HG03025 (cell line): ENCODE results near the gene SNRNP200.

ENCODE experiments used
- ATAC-seq: cut with Tn5 transposase; IDR thresholded peaks from one replicate; pipeline ENCODE4 v1.9.1; 2021; ENCODE audit warnings: mild to moderate bottlenecking, moderate library complexity; ENCODE audit not compliant: unreplicated experiment, low FRiP score

SNRNP200 gene

DNA sequence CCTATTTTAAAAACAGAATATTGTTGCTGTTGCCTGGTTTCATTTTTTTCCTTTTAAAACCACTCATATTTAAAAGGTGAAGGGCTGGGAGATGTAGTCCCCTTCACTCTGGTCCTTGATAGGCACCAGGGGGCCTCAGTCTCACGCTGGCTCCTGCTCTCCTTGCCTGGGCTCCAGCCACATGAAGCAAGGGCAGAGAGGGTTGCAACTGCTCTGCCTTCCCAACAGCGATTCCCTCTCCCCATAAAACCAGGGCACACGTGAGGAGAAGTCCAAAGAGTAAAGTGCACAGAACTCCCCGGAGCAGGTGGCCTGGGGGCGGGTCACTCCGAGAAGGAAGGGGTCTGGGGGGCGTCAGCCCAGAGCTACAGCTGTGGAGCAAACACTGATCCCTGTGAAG lies 52.3 kb downstream of the SNRNP200 start:
- no peak for ATAC-seq

GRCh38 chr2:96252526-96252925 lies 52.8 kb downstream of the SNRNP200 start:
- ATAC-seq: no peak

- no peak for ATAC-seq
Measured at GRCh38 chr2:96251721-96252292, 53.5 kb downstream of the SNRNP200 start.

GRCh38 chr2:96250188-96250587 lies 55.2 kb downstream of the SNRNP200 start:
- ATAC-seq: no peak

- no peak for ATAC-seq
Measured at GRCh38 chr2:96249654-96250053, 55.7 kb downstream of the SNRNP200 start.

DNA sequence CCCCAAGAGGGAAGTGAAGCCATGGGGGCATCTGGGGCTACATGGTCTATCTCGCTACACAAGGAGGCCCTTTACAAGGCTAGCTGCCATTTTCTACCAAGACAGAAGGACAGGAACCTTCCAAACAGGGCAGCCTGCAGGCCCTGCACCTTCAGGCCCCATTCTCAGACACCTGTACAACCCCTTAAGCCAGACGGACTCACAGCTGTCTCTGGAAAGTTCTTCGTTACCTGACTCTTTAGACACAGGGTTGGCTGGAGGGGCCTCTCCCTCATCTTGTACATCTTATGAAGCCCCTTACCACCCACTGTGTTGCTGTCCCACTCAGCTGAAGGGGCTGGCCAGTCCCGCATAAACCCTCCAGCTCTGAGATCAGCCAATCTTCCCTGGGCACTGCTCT lies 56.7 kb downstream of the SNRNP200 start:
- ATAC-seq: no peak

GRCh38 chr2:96247896-96248295 lies 57.5 kb downstream of the SNRNP200 start:
- no peak for ATAC-seq

GRCh38 chr2:96247009-96247408 lies 58.3 kb downstream of the SNRNP200 start:
- no peak for ATAC-seq

DNA sequence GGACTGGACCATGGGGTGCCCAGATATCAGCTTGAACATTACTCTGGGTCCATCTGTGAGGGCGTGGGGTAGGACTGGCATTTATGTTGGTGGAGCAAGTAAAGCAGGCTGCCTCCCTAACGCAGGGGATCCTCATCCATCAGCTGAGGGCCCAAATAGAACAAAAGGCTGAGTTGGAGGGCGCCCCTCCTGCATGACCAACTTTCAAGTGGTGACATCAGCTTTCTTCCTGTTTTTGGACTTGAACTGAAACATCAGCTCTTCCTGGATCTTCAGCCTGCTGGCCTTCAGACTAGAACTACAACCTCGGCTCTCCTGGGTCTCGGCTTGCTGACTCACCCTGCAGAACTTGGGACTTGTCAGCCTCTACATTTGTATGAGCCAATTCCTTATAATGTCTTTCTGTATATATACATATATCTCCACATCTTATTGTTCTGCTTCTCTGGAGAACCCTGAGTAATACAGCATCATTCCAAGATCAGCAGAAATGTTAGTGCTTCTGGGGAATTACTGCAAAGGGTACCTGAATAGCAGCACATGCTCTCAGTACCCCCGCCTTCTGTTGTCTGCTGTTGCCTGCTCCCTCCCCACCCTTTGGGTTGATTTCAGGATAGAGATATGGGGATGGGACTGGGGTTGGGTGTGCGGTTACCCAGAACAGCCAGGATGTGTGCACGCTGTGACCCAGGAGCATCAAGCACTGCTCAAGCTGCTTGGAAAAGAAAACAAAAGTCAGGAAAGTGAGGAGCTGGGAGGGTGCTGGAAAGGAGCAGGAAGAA lies 59.5 kb downstream of the SNRNP200 start:
- no peak for ATAC-seq

GRCh38 chr2:96243843-96244242 lies 61.5 kb downstream of the SNRNP200 start:
- no peak for ATAC-seq

DNA sequence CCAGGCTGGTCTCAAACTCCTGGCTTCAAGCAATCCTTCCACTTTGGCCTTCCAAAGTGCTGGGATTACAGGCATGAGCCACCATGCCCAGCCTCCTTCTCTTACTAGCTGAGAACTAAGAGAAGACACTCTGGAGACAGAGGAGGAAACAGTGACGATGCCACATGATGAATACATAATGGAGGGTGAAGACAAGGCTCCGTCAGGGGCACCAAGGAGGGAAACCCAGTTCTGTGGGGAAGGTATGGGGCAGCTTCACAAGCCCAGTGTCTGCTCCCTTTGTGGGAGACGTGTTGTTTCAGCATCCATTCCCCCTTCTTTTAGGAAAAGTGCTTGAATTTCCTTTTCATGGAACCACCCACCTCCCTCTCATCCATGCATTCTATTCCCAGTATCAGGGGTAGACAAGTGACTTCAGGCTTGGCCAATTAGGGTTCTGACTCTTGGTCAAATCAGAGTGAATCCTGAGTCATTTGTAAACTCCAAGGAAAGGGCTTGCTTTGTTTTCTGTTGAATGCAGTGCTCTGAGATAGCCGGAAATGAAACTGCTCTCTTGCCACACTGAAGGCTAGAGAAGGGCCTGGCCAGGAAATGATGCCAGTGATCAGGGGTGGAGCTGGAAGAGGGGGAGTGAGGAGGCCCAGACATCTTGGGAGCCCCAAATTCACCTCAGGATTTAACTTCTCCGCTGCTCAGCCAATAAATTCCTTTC lies 63.3 kb downstream of the SNRNP200 start:
- peak; percentile 59 for ATAC-seq

GRCh38 chr2:96241227-96241626 lies 64.1 kb downstream of the SNRNP200 start:
- no peak for ATAC-seq

- ATAC-seq: no peak
Measured at GRCh38 chr2:96240341-96241038, 64.9 kb downstream of the SNRNP200 start.

DNA sequence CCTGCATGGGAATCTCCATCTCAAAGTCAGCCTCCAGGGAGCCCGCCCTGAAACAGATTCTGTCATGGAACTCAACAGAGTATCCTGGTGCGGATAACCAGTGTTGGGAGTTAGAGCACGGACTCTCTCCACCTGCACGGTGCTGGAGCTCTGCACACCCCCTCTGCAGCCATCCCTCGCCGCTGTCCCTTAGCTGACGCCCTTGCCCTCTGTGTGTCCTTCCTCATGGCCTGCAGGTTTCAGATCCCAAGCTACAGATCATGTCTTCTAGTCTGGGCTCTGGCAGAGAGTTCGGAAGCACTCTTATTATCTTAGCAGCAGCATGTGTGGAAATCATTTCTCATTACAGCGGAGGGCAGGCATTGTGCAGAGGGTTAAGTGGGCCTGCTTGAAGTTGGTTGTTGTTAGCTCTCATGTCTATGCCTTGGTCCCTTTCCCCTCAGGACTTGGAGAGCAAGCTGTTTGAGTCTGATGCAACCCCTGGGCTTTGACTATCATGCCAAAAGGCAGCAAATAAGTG lies 65.5 kb downstream of the SNRNP200 start:
- ATAC-seq: no peak

DNA sequence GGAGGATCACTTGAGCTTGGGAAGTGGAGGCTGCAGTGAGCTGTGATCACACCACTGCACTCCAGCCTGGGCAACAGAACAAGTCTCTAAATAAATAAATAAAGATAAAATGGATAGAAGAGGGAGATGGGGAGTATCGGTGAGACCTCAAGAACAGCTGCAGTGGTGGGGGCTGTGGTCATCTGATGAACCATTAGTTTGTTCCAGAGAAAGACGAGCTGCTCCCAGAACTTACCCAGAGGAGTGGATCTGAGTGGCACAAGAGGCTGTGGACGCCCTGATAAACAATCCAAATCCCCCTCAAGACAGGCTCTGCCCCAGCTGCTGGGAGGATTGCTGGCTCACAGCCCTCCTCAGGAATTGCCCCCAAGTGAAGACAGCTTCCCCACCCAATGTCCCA lies 66.3 kb downstream of the SNRNP200 start:
- no peak for ATAC-seq

DNA sequence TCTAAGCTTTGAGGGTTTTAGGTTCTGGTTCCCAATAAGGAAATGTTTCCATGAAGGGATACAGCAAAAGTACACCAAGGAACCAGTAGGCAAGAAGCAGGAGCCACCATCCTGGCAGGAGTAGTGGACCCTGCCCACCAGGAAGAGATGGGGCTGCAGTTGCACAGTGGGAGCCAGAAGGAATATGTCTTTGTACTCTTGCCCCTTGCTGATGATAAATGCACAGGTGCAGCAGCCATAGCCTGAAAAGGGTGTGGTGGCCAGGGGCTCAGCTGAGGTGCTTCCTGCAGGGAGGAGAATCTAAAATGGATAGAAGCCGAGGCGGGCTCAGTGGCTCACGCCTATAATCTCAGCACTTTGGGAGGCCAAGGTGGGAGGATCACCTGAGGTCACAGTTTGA lies 67.1 kb downstream of the SNRNP200 start:
- ATAC-seq: no peak

- ATAC-seq: no peak
Measured at GRCh38 chr2:96236882-96237281, 68.5 kb downstream of the SNRNP200 start.

GRCh38 chr2:96233880-96234316 lies 71.4 kb downstream of the SNRNP200 start:
- peak; percentile 83 for ATAC-seq

DNA sequence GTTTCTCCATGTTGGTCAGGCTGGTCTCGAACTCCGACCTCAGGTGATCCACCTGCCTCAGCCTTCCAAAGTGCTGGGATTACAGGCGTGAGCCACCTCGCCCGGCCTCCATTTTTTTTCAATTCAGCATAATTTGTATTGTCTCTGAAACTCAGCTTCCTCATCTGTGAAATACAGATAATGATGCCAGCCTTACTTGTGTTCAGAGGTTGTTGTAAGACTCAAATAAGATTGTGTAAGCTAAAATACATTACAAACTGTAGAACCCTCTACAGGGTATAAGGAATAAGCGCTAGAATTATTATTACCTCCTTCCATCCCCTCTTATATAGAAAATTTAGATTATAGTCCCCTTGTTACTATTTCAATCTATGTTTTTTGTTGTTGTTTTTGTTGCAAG lies 71.9 kb downstream of the SNRNP200 start:
- ATAC-seq: no peak

DNA sequence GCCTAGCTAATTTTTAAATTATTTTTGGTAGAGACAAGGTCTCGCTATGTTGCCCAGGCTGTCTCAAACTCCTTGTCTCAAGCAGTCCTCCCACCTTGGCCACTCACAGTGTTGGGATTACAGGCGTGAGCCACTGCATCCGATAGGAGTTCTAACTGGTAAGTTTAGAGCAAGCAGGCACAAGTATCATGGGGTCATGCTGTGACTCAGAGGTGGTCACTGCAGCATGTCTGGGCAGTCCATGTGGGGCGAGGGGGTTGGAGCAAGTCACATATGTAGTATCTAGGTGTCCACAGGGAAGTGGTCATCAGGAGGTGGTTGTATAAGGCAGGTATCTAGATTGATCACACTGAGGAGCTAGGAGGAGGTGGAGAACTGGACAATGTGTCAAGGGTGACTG lies 74.0 kb downstream of the SNRNP200 start:
- ATAC-seq: no peak

DNA sequence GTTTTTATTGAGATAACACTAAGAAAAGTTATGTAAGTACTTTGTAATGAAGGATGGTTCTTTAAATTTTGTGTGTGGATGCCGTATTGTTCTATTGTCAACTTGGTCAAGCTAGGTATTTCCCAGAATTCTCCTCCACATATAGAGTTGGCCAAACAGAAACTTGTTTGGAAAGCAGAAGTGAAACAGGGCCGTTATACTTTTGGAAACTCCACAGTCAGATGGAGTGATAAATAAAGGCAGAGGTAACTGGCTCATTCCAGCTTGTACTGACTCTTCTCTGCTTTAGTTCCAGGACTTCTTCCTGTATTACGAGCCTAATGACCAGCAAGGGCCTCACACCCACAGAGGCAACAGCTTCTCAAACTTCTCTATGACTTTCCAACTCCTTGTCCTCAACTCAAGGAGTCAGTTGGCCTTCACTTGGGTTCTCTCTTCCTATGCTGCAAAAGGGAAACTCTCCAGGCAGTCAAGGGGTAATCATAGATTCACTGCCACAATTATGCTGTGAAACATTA lies 80.3 kb downstream of the SNRNP200 start:
- ATAC-seq: no peak
